Prostate gland (tissue), 2 donors: ENCODE results near the gene SMIM38. TPM values are rescaled to one million over a fixed set of nuclear protein-coding genes. Genes with fewer than 3 reads are reported as not detected.

Experiments used
- DNase-seq: peaks from one replicate; pipeline ENCODE4 v3.0.0-alpha.2; 2019; ENCODE audit warnings: low spot score
- H3K27ac ChIP-seq, 2 donors: fragments of 200-600 bp; sonication (generic); 2 replicates each; pipeline ENCODE4 v1.5.1; 2017 to 2019
- H3K27me3 ChIP-seq: fragments of 200-600 bp; sonication (generic); replicated peaks from 2 replicates; pipeline ENCODE4 v1.5.1; 2019; ENCODE audit not compliant: insufficient read depth
- H3K36me3 ChIP-seq, 2 donors: fragments of 200-600 bp; sonication (generic); 1 replicate in 1 of 2; 2 replicates in 1 of 2; pipeline versions ENCODE4 v1.5.1 to v1.8.1; 2017 to 2019
- H3K4me1 ChIP-seq: fragments of 200-600 bp; sonication (generic); replicated peaks from 2 replicates; pipeline ENCODE4 v1.5.1; 2019
- H3K4me3 ChIP-seq, 2 donors: fragments of 200-600 bp; sonication (generic); 2 replicates each; pipeline ENCODE4 v1.5.1; 2017 to 2019
- H3K9me3 ChIP-seq: fragments of 200-600 bp; sonication (generic); 2 replicates; pipeline ENCODE4 v1.5.1; 2017
- CTCF ChIP-seq, 4 experiments: fragments of 200-600 bp in 2 of 4; fragments of 450-650 bp in 2 of 4; sonication (generic) in 2 of 4; IDR thresholded peaks; 1 replicate in 3 of 4; 2 replicates in 1 of 4; pipeline ENCODE4 v1.5.1; 2016 to 2019; ENCODE audit warnings: antibody characterized with exemption in 4 of 4, mild to moderate bottlenecking in 2 of 4, moderate library complexity in 2 of 4
- POLR2A ChIP-seq: fragments of 450-650 bp; IDR thresholded peaks from one replicate; pipeline ENCODE4 v1.6.1; 2016; ENCODE audit warnings: antibody characterized with exemption, mild to moderate bottlenecking
- POLR2AphosphoS5 ChIP-seq: sonication (generic); formaldehyde crosslinking; IDR thresholded peaks from one replicate; pipeline ENCODE4 v1.6.1; 2017; ENCODE audit warnings: antibody characterized with exemption
- WGBS: methylation state at CpG from one replicate; pipeline ENCODE4 v1.1.5; 2018; 5-methylcytosine and 5-hydroxymethylcytosine counted together
- intact Hi-C: fragments of 100-400 bp; cut with DNase I; formaldehyde crosslinking; loops from one replicate; pipeline ENCODE4 v1.14.2; 2022
- total RNA-seq, 2 donors: library from RNA; depleted of rRNA; stranded (reverse); fragments of >200 nt; gene quantifications; one replicate each; pipeline ENCODE4 v1.1.0, GENCODE V29; 2016

Gene SMIM38
- total RNA-seq, 2 donors from 2014 or later: 2.8 to 3.9 TPM

- DNase-seq: no peak
- Histone ChIP-seq H3K4me1 (peaks cover 13% of the 10 kb centered on the region), H3K27ac (peak overlapping the region; percentile 64 to 67), H3K9me3 (no peaks in the 10 kb centered on the region), H3K27me3 (no peaks in the 10 kb centered on the region), H3K36me3 (no peaks in the 10 kb centered on the region), H3K4me3 (no peak overlapping the region)
- 90% methylated on average over 6 of the region's 9 CpGs for WGBS
- TF ChIP-seq POLR2A (no peak), POLR2AphosphoS5 (no peak)
- intact Hi-C loops: no loop called here
These were observed 33.5 kb upstream of the SMIM38 start for GRCh38 chr11:69122326-69122629.

- 15% methylated on average over 27 of the region's 27 CpGs for WGBS
- peak; percentile 91 for DNase-seq
- H3K36me3 ChIP-seq: no peaks in the 10 kb centered on the region
- no peak overlapping the region for H3K4me3 ChIP-seq
- H3K4me1 ChIP-seq: peaks cover 13% of the 10 kb centered on the region
- intact Hi-C loops: no loop called here
- TF ChIP-seq POLR2AphosphoS5 (peak; percentile 90), CTCF (IDR thresholded peaks at IDR 0.05) (no peak), POLR2A (no peak)
- no peaks in the 10 kb centered on the region for H3K27me3 ChIP-seq
- peak overlapping the region; percentile 64 to 67 for H3K27ac ChIP-seq
- no peaks in the 10 kb centered on the region for H3K9me3 ChIP-seq
These were observed 32.9 kb upstream of the SMIM38 start for GRCh38 chr11:69122630-69123431.

- DNase-seq: no peak
- H3K9me3 ChIP-seq: no peaks in the 10 kb centered on the region
- no peaks in the 10 kb centered on the region for H3K36me3 ChIP-seq
- intact Hi-C loops: no loop called here
- no peak overlapping the region for H3K4me3 ChIP-seq
- TF ChIP-seq CTCF (IDR thresholded peaks at IDR 0.05): no peak
- TF ChIP-seq POLR2AphosphoS5: no peak
- TF ChIP-seq POLR2A: no peak
- peak overlapping the region; percentile 64 to 67 for H3K27ac ChIP-seq
- H3K4me1 ChIP-seq: peaks cover 13% of the 10 kb centered on the region
- 76% methylated on average over 27 of the region's 27 CpGs for WGBS
- H3K27me3 ChIP-seq: no peaks in the 10 kb centered on the region
These were observed 31.9 kb upstream of the SMIM38 start for GRCh38 chr11:69123593-69124545.

- H3K4me1 ChIP-seq: peaks cover 13% of the 10 kb centered on the region
- TF ChIP-seq CTCF (IDR thresholded peaks at IDR 0.05) (no peak), POLR2A (no peak), POLR2AphosphoS5 (no peak)
These were observed 29.9 kb upstream of the SMIM38 start for GRCh38 chr11:69125861-69126260.

GRCh38 chr11:69126286-69126685, 29.4 kb upstream of the SMIM38 start:
- peaks cover 13% of the 10 kb centered on the region for H3K4me1 ChIP-seq
- H3K9me3 ChIP-seq: no peaks in the 10 kb centered on the region
- DNase-seq: no peak
- TF ChIP-seq CTCF (IDR thresholded peaks at IDR 0.05) (no peak), POLR2AphosphoS5 (no peak), POLR2A (no peak)
- H3K27ac ChIP-seq: no peak overlapping the region
- H3K27me3 ChIP-seq: no peaks in the 10 kb centered on the region
- intact Hi-C loops: loop anchor here (5.0 kb wide), 1 partner anchor 516 kb away; the partner anchor contains the start of gene CCND1
- H3K36me3 ChIP-seq: no peaks in the 10 kb centered on the region
- WGBS: 93% methylated on average over 12 of the region's 12 CpGs
- no peak overlapping the region for H3K4me3 ChIP-seq

More at GRCh38 chr11:69125861-69126260, 29.9 kb upstream of the SMIM38 start:
- Histone ChIP-seq H3K27ac (no peak overlapping the region), H3K4me3 (no peak overlapping the region), H3K36me3 (no peaks in the 10 kb centered on the region), H3K9me3 (no peaks in the 10 kb centered on the region), H3K27me3 (no peaks in the 10 kb centered on the region)
- no peak for DNase-seq
- 90% methylated on average over 3 of the region's 3 CpGs for WGBS
- intact Hi-C loops: loop anchor here (5.0 kb wide), 1 partner anchor 516 kb away; the partner anchor contains the start of gene CCND1
